ENCODE measurements around the gene ARMC2. TPM values are rescaled to one million over a fixed set of nuclear protein-coding genes. Genes with fewer than 3 reads are reported as not detected.
"Not testable (repeated sequence)": the region's sequence is repeated elsewhere in the genome, so short reads cannot be mapped to it uniquely, and the experiment has no call there.

The ARMC2 gene
- total RNA-seq, 1 donor from 2014 or later: 8.3 TPM

DNA sequence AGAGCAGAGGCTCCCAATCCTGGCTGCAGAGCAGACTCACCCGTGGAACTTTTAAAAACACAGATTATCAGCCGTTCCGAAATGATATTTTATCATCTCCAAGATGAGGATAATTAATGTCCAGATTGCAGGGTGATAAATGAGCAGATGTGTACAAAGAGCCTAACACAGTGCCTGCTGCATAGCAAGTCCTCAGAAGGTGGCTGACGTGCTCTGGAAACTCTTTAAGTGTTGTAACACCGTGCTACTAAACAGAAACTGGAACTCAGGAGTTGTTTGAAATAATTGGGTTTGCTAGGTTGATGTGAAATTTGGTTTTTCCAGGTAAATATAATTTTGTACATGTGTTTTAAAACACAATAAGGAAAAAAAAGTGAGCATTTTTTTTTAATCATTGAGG lies 118.0 kb downstream of the ARMC2 start:
- Mint-ChIP-seq H3K36me3 (ENCODE audit: low read depth) (peaks cover 1% of the 10 kb centered on the region), H3K4me3 (ENCODE audit: unreplicated experiment) (no peak overlapping the region), H3K9me3 (ENCODE audit: low read depth) (no peaks in the 10 kb centered on the region), H3K27me3 (ENCODE audit: low read depth) (no peaks in the 10 kb centered on the region), H3K4me1 (ENCODE audit: low read depth) (peaks cover 13% of the 10 kb centered on the region), H3K27ac (ENCODE audit: unreplicated experiment) (no peak overlapping the region)
- DNase-seq (ENCODE audit: low spot score): no peak
- TF ChIP-seq, protein P1, sequence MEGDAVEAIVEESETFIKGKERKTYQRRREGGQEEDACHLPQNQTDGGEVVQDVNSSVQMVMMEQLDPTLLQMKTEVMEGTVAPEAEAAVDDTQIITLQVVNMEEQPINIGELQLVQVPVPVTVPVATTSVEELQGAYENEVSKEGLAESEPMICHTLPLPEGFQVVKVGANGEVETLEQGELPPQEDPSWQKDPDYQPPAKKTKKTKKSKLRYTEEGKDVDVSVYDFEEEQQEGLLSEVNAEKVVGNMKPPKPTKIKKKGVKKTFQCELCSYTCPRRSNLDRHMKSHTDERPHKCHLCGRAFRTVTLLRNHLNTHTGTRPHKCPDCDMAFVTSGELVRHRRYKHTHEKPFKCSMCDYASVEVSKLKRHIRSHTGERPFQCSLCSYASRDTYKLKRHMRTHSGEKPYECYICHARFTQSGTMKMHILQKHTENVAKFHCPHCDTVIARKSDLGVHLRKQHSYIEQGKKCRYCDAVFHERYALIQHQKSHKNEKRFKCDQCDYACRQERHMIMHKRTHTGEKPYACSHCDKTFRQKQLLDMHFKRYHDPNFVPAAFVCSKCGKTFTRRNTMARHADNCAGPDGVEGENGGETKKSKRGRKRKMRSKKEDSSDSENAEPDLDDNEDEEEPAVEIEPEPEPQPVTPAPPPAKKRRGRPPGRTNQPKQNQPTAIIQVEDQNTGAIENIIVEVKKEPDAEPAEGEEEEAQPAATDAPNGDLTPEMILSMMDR (IDR thresholded peaks at IDR 0.05): no peak

DNA sequence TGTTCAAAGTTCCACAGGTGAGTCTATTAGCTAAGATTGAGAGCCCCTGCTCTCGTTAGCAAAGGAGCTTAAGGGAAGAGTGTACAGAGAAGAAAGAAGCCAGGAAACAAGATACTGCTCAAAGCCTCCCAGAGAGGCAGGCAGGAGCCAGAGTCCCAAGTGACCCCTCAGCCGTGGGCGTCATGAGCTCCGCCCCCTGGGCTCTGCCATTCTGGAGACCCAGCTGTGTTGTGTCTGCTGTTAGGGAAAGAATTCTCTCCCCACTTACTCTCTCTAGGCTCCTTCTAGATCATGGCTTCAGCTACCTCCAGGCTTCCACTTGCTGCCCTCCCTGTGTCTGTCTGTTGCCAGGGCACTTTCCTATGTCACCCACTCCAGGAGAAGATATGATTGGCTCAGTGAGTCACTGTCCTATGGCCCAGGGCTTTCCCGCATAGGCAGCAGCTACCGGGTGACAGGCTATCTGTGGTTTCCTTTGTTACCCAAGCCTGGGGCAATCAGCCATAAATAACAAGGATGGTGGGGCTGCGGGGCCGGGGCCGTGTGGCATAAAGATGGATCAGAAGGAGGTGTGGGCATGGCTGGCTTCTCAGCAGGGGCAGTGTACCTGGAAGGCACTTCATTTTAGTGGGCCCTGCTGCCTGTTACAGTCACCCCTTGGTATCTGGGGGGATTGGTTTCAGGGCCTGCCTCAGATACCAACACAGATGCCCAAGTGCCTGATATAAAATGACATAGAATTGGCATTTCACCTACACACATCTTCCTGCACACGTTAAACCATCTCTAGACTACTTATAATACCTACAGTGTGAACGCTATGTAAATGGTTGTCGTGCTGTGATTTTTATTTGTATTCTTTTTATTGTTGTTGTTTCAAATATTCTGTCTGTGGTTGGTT lies 118.9 kb downstream of the ARMC2 start:
- Mint-ChIP-seq H3K4me1 (ENCODE audit: low read depth) (peaks cover 13% of the 10 kb centered on the region), H3K27me3 (ENCODE audit: low read depth) (no peaks in the 10 kb centered on the region), H3K9me3 (ENCODE audit: low read depth) (no peaks in the 10 kb centered on the region), H3K36me3 (ENCODE audit: low read depth) (peaks cover 1% of the 10 kb centered on the region), H3K27ac (ENCODE audit: unreplicated experiment) (no peak overlapping the region), H3K4me3 (ENCODE audit: unreplicated experiment) (no peak overlapping the region)
- TF ChIP-seq, protein P1 (IDR thresholded peaks at IDR 0.05): no peak
- no peak for DNase-seq (ENCODE audit: low spot score)

DNA sequence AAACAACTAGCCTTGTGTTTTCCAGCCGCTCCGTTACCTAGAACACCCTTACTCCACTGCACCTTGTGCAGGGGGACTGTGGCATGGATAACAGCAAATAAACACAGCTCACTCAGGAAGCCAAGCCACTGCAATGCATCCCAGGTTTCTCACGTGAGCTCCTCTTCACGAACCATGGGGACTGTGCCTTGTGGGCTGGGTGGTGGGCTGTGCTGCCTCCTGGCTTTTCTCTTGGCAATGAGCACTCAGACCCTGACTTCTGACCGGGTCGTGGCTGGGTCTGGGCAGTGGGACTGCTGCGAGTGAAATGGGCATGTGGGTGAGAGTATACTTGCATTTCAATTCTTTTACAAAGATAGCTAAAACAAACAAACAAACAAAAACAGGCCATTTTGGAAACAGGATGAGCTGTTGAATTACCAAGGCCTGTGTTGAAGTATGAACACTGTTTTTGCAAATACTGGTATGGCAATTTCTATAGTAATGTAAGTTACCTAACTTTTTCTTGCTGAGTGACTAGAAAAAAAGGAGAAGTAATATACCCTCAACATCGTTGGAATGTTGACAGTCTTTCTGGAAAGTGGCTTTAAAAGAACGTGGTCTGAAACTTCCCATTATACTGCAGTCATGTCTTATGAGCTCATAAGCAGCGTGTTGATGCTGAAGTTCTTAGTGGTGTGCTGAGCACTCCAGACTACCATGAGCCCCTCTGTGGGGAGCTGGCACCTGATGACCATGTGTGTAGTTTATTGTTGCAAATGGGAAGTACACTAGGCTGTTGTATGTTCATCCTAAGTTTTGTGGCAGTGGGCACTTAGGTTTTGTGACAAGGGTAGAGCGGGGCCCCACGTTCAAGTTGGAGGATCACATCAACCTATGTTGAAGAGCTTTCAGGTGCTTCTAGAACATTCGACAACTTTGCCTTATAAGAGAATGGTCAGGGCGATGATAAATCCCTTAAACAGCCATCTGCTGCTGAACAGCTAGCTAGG lies 120.4 kb downstream of the ARMC2 start:
- Mint-ChIP-seq H3K9me3 (ENCODE audit: low read depth) (no peaks in the 10 kb centered on the region), H3K4me3 (ENCODE audit: unreplicated experiment) (no peak overlapping the region), H3K27ac (ENCODE audit: unreplicated experiment) (no peak overlapping the region), H3K27me3 (ENCODE audit: low read depth) (no peaks in the 10 kb centered on the region), H3K36me3 (ENCODE audit: low read depth) (peaks cover 1% of the 10 kb centered on the region), H3K4me1 (ENCODE audit: low read depth) (peaks cover 13% of the 10 kb centered on the region)
- no peak for DNase-seq (ENCODE audit: low spot score)
- TF ChIP-seq, protein P1 (IDR thresholded peaks at IDR 0.05): no peak

DNA sequence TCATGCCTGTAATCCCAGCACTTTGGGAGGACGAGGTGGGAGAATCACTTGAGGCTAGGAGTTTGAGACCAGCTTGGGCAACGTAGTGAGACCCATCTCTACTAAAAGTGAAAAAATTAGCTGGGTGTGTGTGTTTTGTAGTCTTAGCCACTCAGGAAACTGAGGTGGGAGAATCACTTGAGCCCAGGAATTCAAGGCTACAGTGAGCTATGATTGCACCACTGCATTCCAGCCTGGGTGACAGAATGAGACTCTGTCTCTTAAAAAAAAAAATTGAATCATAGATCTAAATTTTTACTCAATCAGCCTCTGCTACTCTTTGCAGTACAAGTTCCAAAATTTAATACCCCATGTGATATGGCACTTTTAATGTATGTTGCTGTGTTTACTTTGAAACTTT lies 121.6 kb downstream of the ARMC2 start:
- Mint-ChIP-seq H3K27me3 (ENCODE audit: low read depth) (no peaks in the 10 kb centered on the region), H3K36me3 (ENCODE audit: low read depth) (peaks cover 1% of the 10 kb centered on the region), H3K4me3 (ENCODE audit: unreplicated experiment) (no peak overlapping the region), H3K4me1 (ENCODE audit: low read depth) (peaks cover 13% of the 10 kb centered on the region), H3K9me3 (ENCODE audit: low read depth) (no peaks in the 10 kb centered on the region), H3K27ac (ENCODE audit: unreplicated experiment) (no peak overlapping the region)
- DNase-seq (ENCODE audit: low spot score): no peak
- TF ChIP-seq, protein P1 (IDR thresholded peaks at IDR 0.05): no peak

DNA sequence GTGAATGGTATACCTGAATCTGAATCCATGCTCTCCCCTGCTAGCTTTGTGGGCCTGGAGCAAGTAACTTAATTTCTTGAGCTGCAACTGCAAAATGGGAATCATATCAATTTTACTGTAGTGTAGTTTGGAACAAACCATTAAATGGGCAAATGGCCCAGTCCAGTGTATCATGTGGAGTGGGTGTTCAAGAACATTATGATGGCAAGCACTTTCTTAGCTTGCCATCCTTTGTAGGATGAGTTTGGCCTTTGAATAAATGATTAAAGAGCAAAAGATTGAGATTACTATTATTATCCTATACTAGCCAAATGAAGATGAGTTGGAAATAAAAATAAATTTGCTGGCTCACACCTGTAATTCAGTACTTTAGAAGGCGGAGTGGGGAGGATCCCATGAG lies 126.0 kb downstream of the ARMC2 start:
- H3K27me3 Mint-ChIP-seq (ENCODE audit: low read depth): no peaks in the 10 kb centered on the region
- no peaks in the 10 kb centered on the region for H3K4me1 Mint-ChIP-seq (ENCODE audit: low read depth)
- peaks cover 25% of the 10 kb centered on the region for H3K36me3 Mint-ChIP-seq (ENCODE audit: low read depth)
- H3K27ac Mint-ChIP-seq (ENCODE audit: unreplicated experiment): no peak overlapping the region
- TF ChIP-seq, protein P1 (IDR thresholded peaks at IDR 0.05): no peak
- no peak for DNase-seq (ENCODE audit: low spot score)
- peaks cover 35% of the 10 kb centered on the region for H3K9me3 Mint-ChIP-seq (ENCODE audit: low read depth)
- H3K4me3 Mint-ChIP-seq (ENCODE audit: unreplicated experiment): no peak overlapping the region

DNA sequence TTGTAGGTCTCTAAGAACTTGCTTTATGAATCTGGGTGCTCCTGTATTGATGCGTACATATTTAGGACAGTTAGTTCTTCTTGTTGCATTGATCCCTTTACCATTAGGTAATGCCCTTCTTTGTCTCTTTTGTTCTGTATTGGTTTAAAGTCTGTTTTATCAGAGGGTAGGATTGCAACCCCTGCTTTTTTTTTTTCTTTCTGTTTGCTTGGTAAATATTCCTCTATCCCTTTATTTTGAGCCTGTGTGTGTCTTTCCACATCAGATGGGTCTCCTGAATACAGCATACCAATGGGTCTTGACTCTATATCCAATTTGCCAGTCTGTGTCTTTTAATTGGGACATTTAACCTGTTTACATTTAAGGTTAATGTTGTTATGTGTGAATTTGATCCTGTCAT lies 130.4 kb downstream of the ARMC2 start:
- not testable (repeated sequence) for H3K4me1 Mint-ChIP-seq (ENCODE audit: low read depth); H3K4me3 Mint-ChIP-seq (ENCODE audit: unreplicated experiment); H3K27me3 Mint-ChIP-seq (ENCODE audit: low read depth); DNase-seq (ENCODE audit: low spot score); H3K27ac Mint-ChIP-seq (ENCODE audit: unreplicated experiment)
- Mint-ChIP-seq H3K9me3 (ENCODE audit: low read depth) (peaks cover 48% of the 10 kb centered on the region), H3K36me3 (ENCODE audit: low read depth) (peaks cover 40% of the 10 kb centered on the region)
